Neural progenitor cell (in vitro differentiated cells): ENCODE measurements around the gene CNTNAP2. TPM values are rescaled to one million over a fixed set of nuclear protein-coding genes. Genes with fewer than 3 reads are reported as not detected.

Source experiments
- DNase-seq: peaks from one replicate; pipeline ENCODE4 v3.0.0-alpha.2; 2016; ENCODE audit warnings: low spot score
- H2AFZ ChIP-seq: fragments of 200-600 bp; sonication (generic); replicated peaks from 2 replicates; pipeline ENCODE4 v1.6.1; 2016; ENCODE audit warnings: antibody characterized with exemption
- H3F3A ChIP-seq: fragments of 200-600 bp; sonication (generic); 2 replicates; pipeline ENCODE4 v1.6.1; 2016; ENCODE audit warnings: antibody characterized with exemption, low read depth
- H3K27ac ChIP-seq: fragments of 200-600 bp; sonication (generic); 2 replicates; pipeline ENCODE4 v1.5.1; 2016; ENCODE audit warnings: mild to moderate bottlenecking
- H3K27me3 ChIP-seq: fragments of 200-600 bp; sonication (generic); 2 replicates; pipeline ENCODE4 v1.6.1; 2016; ENCODE audit warnings: mild to moderate bottlenecking, moderate library complexity
- H3K36me3 ChIP-seq: fragments of 200-600 bp; sonication (generic); 2 replicates; pipeline ENCODE4 v1.5.1; 2016
- H3K4me1 ChIP-seq: fragments of 200-600 bp; sonication (generic); 2 replicates; pipeline ENCODE4 v1.6.1; 2016; ENCODE audit warnings: mixed run types
- H3K4me2 ChIP-seq: fragments of 200-600 bp; sonication (generic); 2 replicates; pipeline ENCODE4 v1.6.1; 2016
- H3K4me3 ChIP-seq: fragments of 200-600 bp; sonication (generic); 2 replicates; pipeline ENCODE4 v1.5.1; 2016
- H3K79me2 ChIP-seq: fragments of 200-600 bp; sonication (generic); 2 replicates; pipeline ENCODE4 v1.6.1; 2016; ENCODE audit warnings: low read depth
- H3K9ac ChIP-seq: fragments of 200-600 bp; sonication (generic); 2 replicates; pipeline ENCODE4 v1.6.1; 2016
- H3K9me3 ChIP-seq: fragments of 200-600 bp; sonication (generic); 2 replicates; pipeline ENCODE4 v1.5.1; 2016; ENCODE audit warnings: low read depth
- H4K20me1 ChIP-seq: fragments of 200-600 bp; sonication (generic); 2 replicates; pipeline ENCODE4 v1.6.1; 2016; ENCODE audit warnings: low read depth
- H3K27ac Mint-ChIP-seq: 3 replicates; pipeline ENCODE4 v1.8.0; 2021; ENCODE audit warnings: mixed read lengths
- H3K27me3 Mint-ChIP-seq: 2 replicates; pipeline ENCODE4 v1.8.0; 2022; ENCODE audit warnings: low read depth, mild to moderate bottlenecking, inconsistent platforms, moderate library complexity, mixed read lengths; ENCODE audit not compliant: insufficient read depth
- H3K36me3 Mint-ChIP-seq: 3 replicates; pipeline ENCODE4 v1.8.0; 2021; ENCODE audit warnings: mixed read lengths
- H3K4me1 Mint-ChIP-seq: 3 replicates; pipeline ENCODE4 v1.8.0; 2021; ENCODE audit warnings: mixed read lengths
- H3K4me3 Mint-ChIP-seq: 3 replicates; pipeline ENCODE4 v1.8.0; 2021; ENCODE audit warnings: mild to moderate bottlenecking, moderate library complexity, mixed read lengths
- H3K9me3 Mint-ChIP-seq: 3 replicates; pipeline ENCODE4 v1.8.0; 2020; ENCODE audit warnings: mixed read lengths
- CTCF ChIP-seq: fragments of 200-600 bp; sonication (generic); IDR thresholded peaks from 2 replicates; pipeline ENCODE4 v1.5.1; 2017; ENCODE audit warnings: antibody characterized with exemption, mild to moderate bottlenecking
- EZH2 ChIP-seq: fragments of 200-600 bp; sonication (generic); IDR thresholded peaks from 2 replicates; pipeline ENCODE4 v1.6.1; 2017; ENCODE audit warnings: antibody characterized with exemption, mild to moderate bottlenecking, moderate library complexity
- EZH2phosphoT487 ChIP-seq: fragments of 200-600 bp; sonication (generic); IDR thresholded peaks from 2 replicates; pipeline ENCODE4 v1.6.1; 2017; ENCODE audit warnings: antibody characterized with exemption
- total RNA-seq: library from RNA; depleted of rRNA; stranded (reverse); fragments of >200 nt; gene quantifications from 2 replicates; pipeline ENCODE4 v1.2.3, GENCODE V29; 2015; ENCODE audit warnings: low replicate concordance

Gene CNTNAP2
- total RNA-seq, 1 donor from 2014 or later = 126 TPM

DNA sequence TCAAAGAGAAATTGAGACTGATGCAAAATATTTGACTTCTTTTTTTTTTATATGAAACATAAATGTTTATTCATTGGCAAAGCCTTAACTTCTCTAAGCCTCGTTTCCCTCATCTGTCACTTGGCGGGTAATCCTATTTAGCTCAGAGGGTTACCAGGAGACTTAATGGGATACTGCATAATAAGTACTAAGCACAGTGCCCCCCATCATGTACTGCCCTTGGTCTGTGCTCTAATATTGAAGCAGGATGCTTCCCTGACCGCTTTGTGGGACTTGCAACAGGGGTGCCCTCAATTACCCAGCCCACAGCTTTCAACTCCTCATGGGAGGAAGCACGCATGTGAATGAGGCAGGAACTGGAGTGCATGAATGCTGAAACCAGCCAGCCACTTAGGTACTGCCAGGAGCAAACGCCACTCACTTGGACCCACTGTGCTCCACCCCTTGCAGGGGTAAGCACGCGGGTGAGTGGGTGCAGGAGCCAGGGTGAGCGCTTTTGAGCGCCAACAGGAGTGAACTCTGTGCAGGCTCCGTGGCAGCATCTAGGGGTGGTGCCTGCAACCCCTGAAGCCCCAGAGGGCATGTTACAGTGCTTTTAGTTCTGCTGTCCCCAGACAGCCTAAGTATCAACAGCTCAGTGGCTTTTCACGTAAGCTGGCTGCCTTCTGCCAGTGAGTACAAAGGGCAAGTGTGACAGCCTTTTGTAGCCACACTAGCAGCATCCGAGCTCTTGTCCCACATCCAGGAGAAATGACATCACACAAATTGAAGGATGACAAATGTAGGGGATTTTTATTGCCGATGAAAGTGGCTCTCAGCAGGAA lies 2264.2 kb downstream of the CNTNAP2 start:
- TF ChIP-seq CTCF = no peak
- no peak for TF ChIP-seq EZH2
- no peak for TF ChIP-seq EZH2phosphoT487

DNA sequence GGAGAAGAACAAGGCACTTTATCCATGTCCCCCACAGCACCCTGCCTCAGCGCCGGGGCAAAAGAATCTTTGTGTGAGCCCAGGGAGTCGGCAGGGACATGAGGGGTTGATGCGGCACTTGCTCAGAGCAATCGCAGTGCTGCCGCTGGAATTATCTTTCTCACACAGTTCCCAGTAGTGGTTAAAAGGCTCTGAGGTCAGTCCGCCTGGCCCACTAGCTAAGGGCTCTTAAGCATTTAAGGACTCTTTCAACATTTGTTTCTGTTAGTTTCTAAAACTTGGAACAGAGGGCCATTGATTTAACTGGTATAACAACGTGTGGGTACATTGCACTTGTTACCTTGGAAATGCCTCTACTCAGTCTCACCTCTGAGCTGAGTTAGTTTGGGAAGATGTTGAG lies 2266.0 kb downstream of the CNTNAP2 start:
- Histone ChIP-seq H2AFZ (no peak overlapping the region), H3K27ac (no peak overlapping the region), H4K20me1 (peaks cover 49% of the 10 kb centered on the region), H3K4me3 (no peak overlapping the region), H3K4me2 (no peak overlapping the region), H3K9ac (no peak overlapping the region), H3K79me2 (peaks cover 85% of the 10 kb centered on the region), H3K36me3 (peaks cover 10% of the 10 kb centered on the region), H3K27me3 (no peaks in the 10 kb centered on the region), H3K9me3 (no peaks in the 10 kb centered on the region), H3K4me1 (peaks cover 30% of the 10 kb centered on the region), H3F3A (peaks cover 23% of the 10 kb centered on the region)
- Mint-ChIP-seq H3K9me3 (peaks cover 29% of the 10 kb centered on the region), H3K27me3 (no peaks in the 10 kb centered on the region), H3K36me3 (peaks cover 72% of the 10 kb centered on the region), H3K27ac (no peak overlapping the region), H3K4me1 (peaks cover 33% of the 10 kb centered on the region), H3K4me3 (no peak overlapping the region)
- DNase-seq = no peak
- TF ChIP-seq EZH2phosphoT487 (no peak), CTCF (no peak), EZH2 (no peak)

More for the DNA sequence above, 2264.2 kb downstream of the CNTNAP2 start:
- no peak overlapping the region for H3K4me3 Mint-ChIP-seq
- H3K27me3 Mint-ChIP-seq = no peaks in the 10 kb centered on the region
- H3K27ac Mint-ChIP-seq = no peak overlapping the region
- H3K9me3 Mint-ChIP-seq = peaks cover 22% of the 10 kb centered on the region
- Histone ChIP-seq H3K9me3 (no peaks in the 10 kb centered on the region), H3K27me3 (no peaks in the 10 kb centered on the region), H3K4me2 (peak overlapping the region; percentile 1), H3K4me3 (no peak overlapping the region), H3K27ac (no peak overlapping the region), H3F3A (peaks cover 23% of the 10 kb centered on the region), H4K20me1 (peaks cover 49% of the 10 kb centered on the region), H3K36me3 (peaks cover 4% of the 10 kb centered on the region), H2AFZ (no peak overlapping the region), H3K9ac (no peak overlapping the region), H3K4me1 (peaks cover 30% of the 10 kb centered on the region), H3K79me2 (peaks cover 84% of the 10 kb centered on the region)
- H3K36me3 Mint-ChIP-seq = peaks cover 68% of the 10 kb centered on the region
- H3K4me1 Mint-ChIP-seq = peaks cover 30% of the 10 kb centered on the region
- no peak for DNase-seq

DNA sequence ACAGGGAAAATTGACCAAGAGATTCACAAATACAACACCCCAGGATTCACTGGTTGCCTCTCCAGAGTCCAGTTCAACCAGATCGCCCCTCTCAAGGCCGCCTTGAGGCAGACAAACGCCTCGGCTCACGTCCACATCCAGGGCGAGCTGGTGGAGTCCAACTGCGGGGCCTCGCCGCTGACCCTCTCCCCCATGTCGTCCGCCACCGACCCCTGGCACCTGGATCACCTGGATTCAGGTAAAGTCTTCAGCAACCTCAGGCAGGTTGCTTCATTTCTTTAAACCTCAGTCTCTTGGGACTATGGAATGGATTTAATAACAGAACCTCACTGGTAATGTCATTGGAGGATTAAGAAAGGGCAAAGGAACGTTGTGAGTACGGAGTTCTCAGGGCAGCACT lies 2267.1 kb downstream of the CNTNAP2 start:
- peaks cover 13% of the 10 kb centered on the region for H3K36me3 ChIP-seq
- H3K4me1 Mint-ChIP-seq = peaks cover 33% of the 10 kb centered on the region
- H4K20me1 ChIP-seq = peaks cover 47% of the 10 kb centered on the region
- H3F3A ChIP-seq = peaks cover 23% of the 10 kb centered on the region
- H3K4me3 ChIP-seq = no peak overlapping the region
- no peak overlapping the region for H2AFZ ChIP-seq
- no peaks in the 10 kb centered on the region for H3K27me3 ChIP-seq
- no peak overlapping the region for H3K27ac Mint-ChIP-seq
- H3K36me3 Mint-ChIP-seq = peaks cover 71% of the 10 kb centered on the region
- H3K9me3 Mint-ChIP-seq = peaks cover 31% of the 10 kb centered on the region
- H3K27me3 Mint-ChIP-seq = no peaks in the 10 kb centered on the region
- H3K4me2 ChIP-seq = no peak overlapping the region
- peak overlapping the region; percentile 17 for H3K27ac ChIP-seq
- no peaks in the 10 kb centered on the region for H3K9me3 ChIP-seq
- H3K79me2 ChIP-seq = peaks cover 91% of the 10 kb centered on the region
- peaks cover 30% of the 10 kb centered on the region for H3K4me1 ChIP-seq
- TF ChIP-seq EZH2 = no peak
- TF ChIP-seq EZH2phosphoT487 = no peak
- no peak for TF ChIP-seq CTCF
- no peak overlapping the region for H3K9ac ChIP-seq
- H3K4me3 Mint-ChIP-seq = no peak overlapping the region
- DNase-seq = no peak
